ENCODE results near the gene ALDH3A2. TPM values are rescaled to one million over a fixed set of nuclear protein-coding genes. Genes with fewer than 3 reads are reported as not detected.

ALDH3A2 gene
- total RNA-seq, 6 experiments from 2014 or later: 12.0 to 20.6 (median 18.4) TPM

DNA sequence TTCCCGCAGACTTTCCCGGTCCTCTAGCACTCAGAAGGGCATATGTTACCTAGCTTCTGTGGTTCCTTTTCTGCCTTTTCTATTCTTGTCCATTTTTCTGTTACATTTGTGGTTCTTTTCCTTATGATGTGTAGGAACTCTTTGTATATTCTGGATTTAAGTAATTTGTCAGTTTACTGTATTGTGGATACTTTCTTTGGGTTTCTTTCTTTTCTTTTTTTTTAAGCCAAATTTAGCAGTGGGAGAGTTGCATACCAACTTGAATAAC lies 657 bp downstream of the ALDH3A2 start:
- H3K4me3 Mint-ChIP-seq: peak overlapping the region; percentile 96
- TF ChIP-seq, protein P1, sequence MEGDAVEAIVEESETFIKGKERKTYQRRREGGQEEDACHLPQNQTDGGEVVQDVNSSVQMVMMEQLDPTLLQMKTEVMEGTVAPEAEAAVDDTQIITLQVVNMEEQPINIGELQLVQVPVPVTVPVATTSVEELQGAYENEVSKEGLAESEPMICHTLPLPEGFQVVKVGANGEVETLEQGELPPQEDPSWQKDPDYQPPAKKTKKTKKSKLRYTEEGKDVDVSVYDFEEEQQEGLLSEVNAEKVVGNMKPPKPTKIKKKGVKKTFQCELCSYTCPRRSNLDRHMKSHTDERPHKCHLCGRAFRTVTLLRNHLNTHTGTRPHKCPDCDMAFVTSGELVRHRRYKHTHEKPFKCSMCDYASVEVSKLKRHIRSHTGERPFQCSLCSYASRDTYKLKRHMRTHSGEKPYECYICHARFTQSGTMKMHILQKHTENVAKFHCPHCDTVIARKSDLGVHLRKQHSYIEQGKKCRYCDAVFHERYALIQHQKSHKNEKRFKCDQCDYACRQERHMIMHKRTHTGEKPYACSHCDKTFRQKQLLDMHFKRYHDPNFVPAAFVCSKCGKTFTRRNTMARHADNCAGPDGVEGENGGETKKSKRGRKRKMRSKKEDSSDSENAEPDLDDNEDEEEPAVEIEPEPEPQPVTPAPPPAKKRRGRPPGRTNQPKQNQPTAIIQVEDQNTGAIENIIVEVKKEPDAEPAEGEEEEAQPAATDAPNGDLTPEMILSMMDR (IDR thresholded peaks at IDR 0.05): no peak
- no peaks in the 10 kb centered on the region for H3K9me3 Mint-ChIP-seq
- H3K27ac Mint-ChIP-seq: no peak overlapping the region; the same call in 1 of the 2 replicates
- peaks cover 6% of the 10 kb centered on the region; the same call in 1 of the 2 replicates for H3K27me3 Mint-ChIP-seq (ENCODE audit: insufficient read depth)
- H3K4me1 Mint-ChIP-seq (ENCODE audit: low read depth): peaks cover 67% of the 10 kb centered on the region
- peaks cover 14% of the 10 kb centered on the region for H3K36me3 Mint-ChIP-seq (ENCODE audit: low read depth)
- DNase-seq: no peak

DNA sequence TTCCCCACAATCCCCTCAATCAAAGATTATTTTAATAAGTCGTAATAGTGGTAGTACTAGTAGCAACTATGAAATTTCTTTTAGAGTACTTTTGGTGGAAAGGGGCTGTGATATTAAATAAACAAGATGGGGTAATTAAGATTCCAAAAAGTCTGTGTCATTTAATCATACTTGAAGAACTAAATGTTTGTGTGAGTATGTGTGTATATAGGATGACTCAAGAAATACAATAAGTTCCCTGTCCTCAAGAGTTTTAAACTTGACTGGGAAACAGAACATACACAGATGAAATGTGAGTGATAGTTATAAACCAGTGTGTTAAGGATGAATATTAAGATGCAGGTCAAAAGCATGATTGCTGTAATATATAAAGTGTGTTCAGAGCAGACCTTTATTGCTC lies 2.3 kb downstream of the ALDH3A2 start:
- H3K27ac Mint-ChIP-seq: no peak overlapping the region
- no peaks in the 10 kb centered on the region for H3K9me3 Mint-ChIP-seq
- peaks cover 55% of the 10 kb centered on the region for H3K4me1 Mint-ChIP-seq (ENCODE audit: low read depth)
- H3K27me3 Mint-ChIP-seq (ENCODE audit: insufficient read depth): peaks cover 6% of the 10 kb centered on the region; the same call in 1 of the 2 replicates
- H3K4me3 Mint-ChIP-seq: peak overlapping the region; percentile 42; the same call in 1 of the 2 replicates
- peaks cover 26% of the 10 kb centered on the region for H3K36me3 Mint-ChIP-seq (ENCODE audit: low read depth)
- DNase-seq: peak; percentile 33
- TF ChIP-seq, protein P1 (IDR thresholded peaks at IDR 0.05): no peak

DNA sequence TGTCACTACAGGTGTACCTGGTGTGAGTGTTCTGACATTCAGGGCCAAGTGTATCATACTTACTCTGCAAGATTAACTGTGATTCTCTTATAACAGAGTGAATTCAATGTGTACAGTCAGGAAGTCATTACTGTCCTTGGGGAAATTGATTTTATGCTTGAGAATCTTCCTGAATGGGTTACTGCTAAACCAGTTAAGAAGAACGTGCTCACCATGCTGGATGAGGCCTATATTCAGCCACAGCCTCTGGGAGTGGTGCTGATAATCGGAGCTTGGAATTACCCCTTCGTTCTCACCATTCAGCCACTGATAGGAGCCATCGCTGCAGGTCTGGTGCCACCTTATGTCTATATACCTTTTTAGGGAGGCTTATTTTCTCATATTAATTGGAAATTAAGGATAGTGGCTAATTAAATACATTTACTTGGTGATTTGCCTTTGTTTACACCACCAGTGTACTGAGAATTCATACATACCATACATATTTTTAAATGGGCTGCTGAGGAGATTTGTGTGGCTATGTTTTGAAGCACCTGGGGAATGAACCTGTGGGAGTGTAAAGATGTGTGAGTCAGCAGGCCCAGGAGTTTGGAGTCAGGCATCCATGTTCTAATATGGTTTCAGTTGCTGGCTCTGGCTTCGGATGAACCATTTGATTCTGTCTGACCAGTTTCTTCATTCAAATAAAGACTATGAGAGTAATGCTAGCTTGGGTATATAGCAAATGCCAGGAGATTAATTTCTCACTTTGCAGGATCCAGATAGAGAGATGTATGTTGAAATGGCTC lies 3.1 kb downstream of the ALDH3A2 start:
- Mint-ChIP-seq H3K9me3 (no peaks in the 10 kb centered on the region), H3K4me3 (no peak overlapping the region), H3K27me3 (ENCODE audit: insufficient read depth) (peaks cover 6% of the 10 kb centered on the region; the same call in 1 of the 2 replicates), H3K4me1 (ENCODE audit: low read depth) (peaks cover 46% of the 10 kb centered on the region), H3K27ac (no peak overlapping the region), H3K36me3 (ENCODE audit: low read depth) (peaks cover 31% of the 10 kb centered on the region)
- TF ChIP-seq, protein P1 (IDR thresholded peaks at IDR 0.05): no peak
- no peak for DNase-seq

DNA sequence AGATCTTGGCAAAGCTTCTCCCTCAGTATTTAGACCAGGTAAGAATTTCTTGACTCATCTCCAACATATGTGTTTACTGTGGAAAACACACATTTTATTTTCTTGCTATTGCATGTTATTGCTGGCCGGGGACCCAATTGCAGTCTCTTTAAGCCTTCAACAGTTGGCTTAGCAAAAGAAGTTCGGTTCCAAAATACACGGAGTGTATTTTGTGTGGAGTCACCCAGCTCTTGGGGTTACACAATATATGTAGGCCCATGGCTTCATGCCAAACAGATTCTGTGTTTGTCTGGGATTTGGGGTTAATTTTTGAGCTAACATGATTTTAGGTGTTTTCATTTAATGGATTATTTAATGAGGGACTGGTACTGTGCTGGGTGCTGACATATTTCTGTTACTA lies 4.0 kb downstream of the ALDH3A2 start:
- Mint-ChIP-seq H3K36me3 (ENCODE audit: low read depth) (peaks cover 31% of the 10 kb centered on the region), H3K4me1 (ENCODE audit: low read depth) (peaks cover 37% of the 10 kb centered on the region), H3K4me3 (no peak overlapping the region), H3K27ac (no peak overlapping the region), H3K27me3 (ENCODE audit: insufficient read depth) (peaks cover 5% of the 10 kb centered on the region; the same call in 1 of the 2 replicates), H3K9me3 (no peaks in the 10 kb centered on the region)
- TF ChIP-seq, protein P1 (IDR thresholded peaks at IDR 0.05): no peak
- DNase-seq: no peak

DNA sequence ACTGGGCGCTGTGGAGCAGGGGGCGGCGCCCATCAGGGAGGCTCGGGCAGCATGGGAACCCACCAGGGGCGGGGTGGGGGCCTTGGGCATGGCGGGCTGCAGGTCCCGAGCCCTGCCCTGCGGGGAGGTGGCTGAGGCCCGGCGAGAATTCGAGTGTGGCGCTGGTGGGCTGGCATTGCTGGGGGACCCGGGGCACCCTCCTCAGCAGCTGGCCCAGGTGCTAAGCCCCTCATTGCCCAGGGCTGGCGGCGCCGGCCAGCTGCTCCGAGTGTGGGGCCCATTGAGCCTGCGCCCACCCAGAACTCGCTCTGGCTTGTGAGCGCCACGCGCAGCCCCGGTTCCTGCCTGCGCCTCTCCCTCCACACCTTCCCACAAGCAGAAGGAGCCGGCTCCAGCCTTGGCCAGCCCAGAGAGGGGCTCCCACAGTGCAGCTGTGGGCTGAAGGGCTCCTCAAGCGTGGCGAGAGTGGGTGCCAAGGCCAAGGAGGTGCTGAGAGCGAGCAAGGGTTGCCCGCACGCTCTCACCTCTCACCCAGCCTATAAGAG lies 5.9 kb downstream of the ALDH3A2 start:
- Mint-ChIP-seq H3K4me3 (no peak overlapping the region), H3K27ac (no peak overlapping the region), H3K36me3 (ENCODE audit: low read depth) (peaks cover 31% of the 10 kb centered on the region), H3K4me1 (ENCODE audit: low read depth) (peaks cover 27% of the 10 kb centered on the region), H3K27me3 (ENCODE audit: insufficient read depth) (peaks cover 5% of the 10 kb centered on the region; the same call in 1 of the 2 replicates), H3K9me3 (no peaks in the 10 kb centered on the region)
- DNase-seq: no peak
- TF ChIP-seq, protein P1 (IDR thresholded peaks at IDR 0.05): no peak

All from HFFc6 (cell line).